Measurements from ENCODE around the gene NLGN2.
"Not testable (repeated sequence)": the region's sequence is repeated elsewhere in the genome, so short reads cannot be mapped to it uniquely, and the experiment has no call there.

NLGN2 gene

DNA sequence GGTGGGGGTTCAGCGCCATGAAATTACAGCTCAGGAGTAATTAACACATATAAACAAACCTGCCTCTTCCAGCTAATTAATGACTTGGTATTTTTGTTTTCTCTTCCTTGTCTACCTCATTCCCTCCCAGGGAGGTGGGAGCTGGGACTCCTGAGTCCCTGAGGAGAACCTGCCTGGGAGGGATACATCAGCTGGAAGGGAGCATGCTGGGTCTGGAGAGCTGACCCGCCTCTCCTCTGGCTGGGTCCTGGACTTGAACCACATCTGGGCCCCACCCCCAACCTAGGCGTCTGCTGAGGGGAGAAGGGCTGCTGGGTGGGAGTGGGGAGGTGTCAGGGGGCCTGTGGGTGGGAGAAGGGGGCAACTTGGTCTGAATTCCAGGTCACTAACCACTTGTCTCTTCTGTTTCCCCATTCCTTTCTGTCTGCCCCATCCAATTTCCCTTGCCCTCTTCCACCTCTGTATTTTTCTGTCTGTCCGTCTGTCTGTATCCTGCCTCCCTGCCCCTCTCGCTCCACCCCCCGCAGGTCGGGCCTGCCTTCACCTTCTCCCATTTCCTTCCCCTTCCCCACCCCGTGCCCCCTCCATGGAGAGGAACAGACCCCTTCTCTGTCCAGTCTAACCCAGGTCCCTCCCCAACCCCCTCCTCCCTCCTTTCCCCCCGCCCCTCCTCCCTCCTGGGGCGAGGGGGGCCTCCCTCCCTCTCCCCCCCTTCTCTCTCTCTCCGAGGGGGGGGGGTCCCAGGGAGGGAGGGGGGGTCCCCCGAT lies at the start of gene NLGN2:
NLGN2 (plus strand) TSS at position 361 of the 767 bp plus-strand sequence. CDS start 411 bp downstream, outside the sequence.
- FAIRE-seq = no peak

- no peak for FAIRE-seq
Measured at GRCh38 chr17:7361906-7362305, 45.7 kb upstream of the NLGN2 start.

GRCh38 chr17:7363311-7363710 lies 44.3 kb upstream of the NLGN2 start:
- FAIRE-seq = no peak

DNA sequence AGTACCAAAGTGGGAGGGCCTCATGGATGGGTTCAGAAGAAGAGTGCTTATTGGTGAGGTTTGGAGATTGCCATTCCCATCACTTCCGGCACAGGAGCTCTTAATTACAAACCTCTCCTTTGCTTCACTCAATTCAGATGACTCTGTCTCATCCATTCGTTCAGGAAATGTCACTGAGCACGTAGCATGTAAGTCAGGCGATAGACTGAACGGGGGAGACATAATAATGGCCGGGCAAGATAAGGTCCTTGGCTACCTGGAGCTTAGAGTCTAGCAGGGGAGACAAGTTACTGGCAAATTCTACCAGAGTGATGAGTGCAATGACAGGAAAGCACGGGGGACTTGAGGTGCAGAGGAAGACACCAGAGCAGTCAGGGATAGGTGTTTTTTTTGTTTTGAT lies 41.7 kb upstream of the NLGN2 start:
- FAIRE-seq = not testable (repeated sequence)

DNA sequence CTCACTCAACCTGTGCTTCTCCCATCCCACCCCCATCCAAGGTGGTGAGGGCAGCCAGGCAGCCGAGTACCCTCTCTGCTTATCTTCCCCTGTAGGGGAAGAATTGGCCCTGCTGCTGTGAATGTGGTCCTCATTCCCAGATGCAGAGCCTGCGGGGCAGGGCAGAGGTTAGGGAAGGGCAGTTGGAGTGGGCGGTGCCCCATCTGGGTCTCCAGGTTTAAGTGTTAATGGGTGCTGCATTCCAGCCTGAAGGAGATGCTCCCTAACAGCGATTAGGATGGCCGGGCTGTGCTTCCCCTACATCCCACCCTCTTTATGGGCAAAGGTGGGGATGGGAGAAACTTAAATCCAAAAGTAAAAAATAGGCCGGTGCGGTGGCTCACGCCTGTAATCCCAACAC lies 40.6 kb upstream of the NLGN2 start:
- FAIRE-seq = no peak

GRCh38 chr17:7367918-7368598 lies 39.6 kb upstream of the NLGN2 start:
- no peak for FAIRE-seq

GRCh38 chr17:7368599-7368994 lies 39.0 kb upstream of the NLGN2 start:
- FAIRE-seq = not testable (repeated sequence)

GRCh38 chr17:7369825-7370224 lies 37.8 kb upstream of the NLGN2 start:
- FAIRE-seq = no peak

DNA sequence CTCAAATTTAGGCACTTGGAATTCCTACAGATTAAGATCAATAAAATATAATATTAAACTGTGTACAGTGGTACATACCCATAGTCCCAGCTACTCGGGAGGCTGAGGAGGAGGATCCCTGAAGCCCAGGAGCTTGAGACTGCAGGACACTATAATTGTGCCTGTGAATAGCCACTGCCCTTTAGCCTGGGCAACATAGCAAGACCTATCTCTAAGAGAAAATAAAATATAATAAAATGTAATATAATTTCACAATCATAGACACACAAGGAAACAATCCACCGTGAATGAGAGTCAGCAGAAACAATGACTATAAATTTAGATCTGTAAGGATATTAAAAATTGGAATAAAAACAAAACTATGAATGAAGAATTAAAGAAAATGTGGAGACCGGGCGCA lies 36.8 kb upstream of the NLGN2 start:
- FAIRE-seq = no peak

DNA sequence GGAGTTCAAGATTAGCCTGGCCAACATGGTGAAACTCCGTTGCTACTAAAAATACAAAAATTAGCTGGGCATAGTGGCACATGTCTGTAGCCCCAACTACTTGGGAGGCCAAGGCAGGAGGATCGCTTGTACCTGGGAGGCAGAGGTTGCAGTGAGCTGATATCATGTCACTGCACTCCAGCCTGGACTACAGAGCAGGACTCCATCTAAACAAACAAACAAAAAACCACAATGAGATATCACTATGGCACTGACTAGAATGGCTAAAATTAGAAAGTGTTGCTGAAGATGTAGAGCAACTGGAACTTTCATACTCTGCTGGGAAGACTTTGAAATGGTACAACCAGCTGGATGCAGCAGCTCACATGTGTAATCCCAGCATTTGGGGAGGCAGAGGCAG lies 33.3 kb upstream of the NLGN2 start:
- no peak for FAIRE-seq

DNA sequence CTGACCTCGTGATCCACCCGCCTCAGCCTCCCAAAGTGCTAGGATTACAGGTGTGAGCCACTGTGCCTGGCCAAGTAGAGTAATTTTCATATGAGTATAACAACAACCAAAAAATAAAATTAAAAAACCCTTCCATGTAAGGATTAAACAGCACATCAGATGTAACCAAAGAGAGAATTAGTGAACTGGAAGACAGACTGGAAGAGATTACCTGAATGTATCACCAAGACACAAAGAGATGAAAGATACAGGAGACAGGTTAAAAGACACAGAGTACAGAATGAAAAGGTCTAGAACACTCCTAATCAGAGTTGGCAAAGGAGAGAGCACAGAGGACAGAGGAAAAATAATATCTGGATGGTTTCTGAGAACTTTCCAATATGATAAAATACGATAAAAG lies 28.5 kb upstream of the NLGN2 start:
- no peak for FAIRE-seq

DNA sequence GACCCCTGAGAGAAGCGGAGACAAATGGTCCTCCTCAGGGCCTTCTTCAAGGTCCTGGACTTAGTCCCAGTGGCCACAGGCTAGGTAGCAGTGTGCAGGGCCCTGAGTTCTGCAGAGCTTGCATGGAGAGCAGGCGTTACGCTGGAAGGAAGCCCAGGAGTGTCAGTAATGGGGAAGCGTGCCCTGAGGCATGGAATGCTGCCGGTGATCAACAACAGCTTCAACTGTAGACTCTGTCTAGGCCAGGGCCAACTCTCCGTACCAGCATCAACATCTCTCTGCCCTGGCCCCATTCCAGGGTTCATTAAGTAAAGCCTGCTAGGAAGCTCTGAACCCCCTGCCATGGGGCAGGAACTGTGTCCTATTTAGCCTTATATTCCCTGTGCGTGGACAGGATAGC lies 27.3 kb upstream of the NLGN2 start:
- FAIRE-seq = no peak

DNA sequence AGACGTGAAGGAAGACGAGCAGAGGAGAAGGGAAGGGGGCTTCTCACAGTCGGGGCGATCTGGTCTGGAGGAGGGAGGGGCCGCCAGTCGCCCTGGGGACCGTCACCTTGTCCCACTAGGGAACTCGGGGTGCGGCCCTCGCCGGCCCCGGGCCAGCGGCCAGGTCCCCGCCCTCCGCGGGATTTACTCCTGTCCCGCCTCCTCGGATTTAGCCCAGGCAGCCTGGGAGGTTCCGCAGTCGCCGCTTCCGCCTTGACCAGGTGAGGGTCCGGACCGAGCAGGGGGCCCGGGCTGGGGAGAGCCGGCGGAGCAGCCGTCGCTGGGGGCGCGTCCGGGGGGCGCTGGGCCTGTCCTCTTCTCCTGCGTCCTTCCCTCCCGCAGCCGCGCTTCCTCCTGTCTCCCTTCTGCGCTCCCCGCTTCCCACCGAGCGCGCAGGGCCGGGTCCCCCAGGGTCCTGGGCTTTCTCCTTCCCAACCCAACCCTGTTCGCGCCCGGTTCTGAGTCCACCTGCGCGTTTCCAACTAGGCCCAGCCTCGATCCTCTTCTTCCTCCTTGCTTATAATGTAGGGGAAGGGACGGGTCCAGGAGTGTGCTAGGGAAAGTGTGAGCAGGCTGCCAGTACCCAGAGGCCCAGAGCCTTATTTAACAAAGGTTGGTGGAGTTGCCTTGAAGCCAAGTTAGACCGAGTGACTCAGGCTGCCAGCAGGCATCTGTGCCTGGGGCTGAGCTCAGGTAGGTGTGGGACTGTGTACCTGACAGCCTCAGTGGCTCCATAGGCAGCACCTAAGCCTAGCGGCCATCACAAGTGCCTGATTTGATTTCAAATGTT lies 26.6 kb upstream of the NLGN2 start, which contains the start of gene TNK1:
TNK1 (plus strand) TSS at position 235 of the 829 bp plus-strand sequence. CDS start 1,838 bp downstream, outside the sequence.
- FAIRE-seq = no peak

DNA sequence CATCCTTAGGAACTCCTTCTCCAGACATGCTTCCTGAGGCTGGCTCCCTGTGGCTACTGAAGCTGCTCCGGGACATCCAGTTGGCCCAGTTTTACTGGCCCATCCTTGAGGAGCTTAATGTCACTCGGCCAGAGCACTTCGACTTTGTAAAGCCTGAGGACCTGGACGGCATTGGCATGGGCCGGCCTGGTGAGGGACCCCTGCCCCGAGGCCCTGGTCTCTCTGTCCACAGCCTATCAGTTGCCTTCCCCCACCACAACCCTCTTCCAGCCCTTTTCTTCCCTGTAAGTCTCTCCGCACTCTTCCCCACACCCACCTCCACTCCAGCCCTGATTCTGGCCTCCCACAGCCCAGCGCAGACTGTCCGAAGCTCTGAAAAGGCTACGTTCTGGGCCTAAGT lies 24.7 kb upstream of the NLGN2 start:
- FAIRE-seq = no peak

- FAIRE-seq = no peak
Measured at GRCh38 chr17:7383371-7383741, 24.3 kb upstream of the NLGN2 start.

DNA sequence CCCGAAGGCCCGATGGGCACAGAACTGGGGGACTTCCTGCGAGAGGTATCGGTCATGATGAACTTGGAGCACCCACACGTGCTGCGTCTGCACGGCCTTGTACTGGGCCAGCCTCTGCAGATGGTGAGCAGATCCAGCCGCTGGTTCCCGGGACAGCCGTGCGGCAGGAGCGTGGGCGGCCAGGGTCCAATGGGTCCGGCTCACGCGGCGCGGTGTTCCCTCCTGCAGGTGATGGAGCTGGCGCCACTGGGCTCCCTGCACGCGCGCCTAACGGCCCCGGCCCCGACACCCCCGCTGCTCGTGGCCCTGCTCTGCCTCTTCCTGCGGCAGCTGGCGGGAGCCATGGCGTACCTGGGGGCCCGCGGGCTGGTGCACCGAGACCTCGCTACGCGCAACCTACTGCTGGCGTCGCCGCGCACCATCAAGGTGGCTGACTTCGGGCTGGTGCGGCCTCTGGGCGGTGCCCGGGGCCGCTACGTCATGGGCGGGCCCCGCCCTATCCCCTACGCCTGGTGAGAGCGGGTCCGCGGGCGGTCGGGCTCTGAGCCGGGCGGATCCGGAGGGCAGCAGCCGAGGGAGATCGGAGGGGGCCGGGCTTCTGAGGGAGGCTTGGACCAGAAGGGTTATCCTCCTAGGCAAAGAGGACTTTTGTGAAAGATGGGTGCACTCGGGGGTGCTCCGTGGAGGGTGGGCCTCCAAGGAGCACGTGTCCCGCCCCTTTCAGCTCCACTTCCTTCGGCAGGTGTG lies 23.7 kb upstream of the NLGN2 start:
- FAIRE-seq = no peak

DNA sequence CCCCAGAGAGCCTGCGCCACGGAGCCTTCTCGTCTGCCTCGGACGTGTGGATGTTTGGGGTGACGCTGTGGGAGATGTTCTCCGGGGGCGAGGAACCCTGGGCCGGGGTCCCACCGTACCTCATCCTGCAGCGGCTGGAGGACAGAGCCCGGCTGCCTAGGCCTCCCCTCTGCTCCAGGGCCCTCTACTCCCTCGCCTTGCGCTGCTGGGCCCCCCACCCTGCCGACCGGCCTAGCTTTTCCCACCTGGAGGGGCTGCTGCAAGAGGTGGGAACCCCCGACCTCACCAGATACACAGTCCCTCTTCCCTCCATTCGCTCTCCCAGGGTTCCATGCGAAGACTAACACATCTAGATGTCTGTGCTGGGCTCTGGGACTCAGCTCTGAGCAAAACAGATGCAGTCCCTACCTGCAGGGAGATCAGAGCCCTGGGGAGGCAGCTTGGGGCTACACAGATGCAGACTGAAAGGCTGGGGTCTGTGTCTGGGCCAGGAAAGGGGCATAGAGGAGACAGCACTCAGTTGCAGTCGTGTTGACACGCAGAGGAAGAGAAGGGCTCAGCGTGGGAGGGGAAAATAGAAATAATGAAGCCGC lies 23.1 kb upstream of the NLGN2 start:
- FAIRE-seq = no peak

DNA sequence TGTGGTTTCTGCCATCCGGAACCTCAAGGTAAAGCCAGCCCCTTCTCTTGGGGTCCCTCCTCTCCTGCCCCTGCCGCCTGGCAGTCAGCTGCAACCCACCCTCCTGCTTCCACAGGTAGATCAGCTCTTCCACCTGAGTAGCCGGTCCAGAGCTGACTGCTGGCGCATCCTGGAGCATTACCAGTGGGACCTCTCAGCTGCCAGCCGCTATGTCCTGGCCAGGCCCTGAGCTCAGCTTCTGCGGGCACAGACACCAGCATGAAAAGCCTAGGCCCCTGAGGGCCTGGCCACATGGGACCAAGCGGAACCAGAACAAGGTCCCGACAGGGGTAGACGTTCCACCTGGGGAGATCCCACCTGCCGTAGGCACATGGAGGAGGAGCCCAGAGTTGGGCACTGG lies 18.8 kb upstream of the NLGN2 start:
- FAIRE-seq = no peak

- no peak for FAIRE-seq
Measured at GRCh38 chr17:7389924-7390910, 17.4 kb upstream of the NLGN2 start.

DNA sequence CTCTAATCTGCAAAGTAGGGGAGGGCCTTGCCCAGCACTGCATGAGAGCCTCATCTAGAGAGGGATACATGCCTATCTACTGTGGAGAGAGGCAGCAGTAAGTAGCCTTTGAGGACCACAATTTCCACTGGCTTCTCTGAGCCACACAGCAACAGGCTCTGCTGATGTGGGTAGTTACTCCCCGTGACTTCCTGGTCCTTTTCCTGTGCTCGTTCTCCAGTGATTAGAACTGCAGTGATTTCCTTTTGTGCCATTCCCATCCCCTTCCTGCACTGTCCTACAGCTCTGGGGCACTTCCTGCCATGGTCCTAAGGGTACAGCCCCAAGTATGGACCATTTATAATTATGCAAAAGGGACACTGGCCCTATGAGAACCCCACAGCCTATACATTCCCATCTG lies 16.3 kb upstream of the NLGN2 start:
- FAIRE-seq = no peak

All from A204.1 (cell line).